Cardiac septum (tissue), 1 donor: ENCODE results near the gene COL7A1. TPM values are rescaled to one million over a fixed set of nuclear protein-coding genes. Genes with fewer than 3 reads are reported as not detected.

Source experiments
- DNase-seq: peaks from one replicate; pipeline ENCODE4 v3.0.0-alpha.2; 2020; ENCODE audit warnings: low spot score
- intact Hi-C: fragments of 100-400 bp; cut with DNase I; formaldehyde crosslinking; loops from one replicate; pipeline ENCODE4 v1.14.0; 2022
- total RNA-seq: library from RNA; stranded (reverse); fragmentation: NEBNext Ultra II Directional; extraction: Animal tissue kit (Norgen Biotek cat#: 25700); gene quantifications from one replicate; pipeline ENCODE4 v1.2.1, GENCODE V29; 2021
- donor health status: DM: no; HTN: no; CAD: no.

COL7A1 gene
- total RNA-seq, 1 donor from 2014 or later: 26.5 TPM

GRCh38 chr3:48567500-48567899 is 27.6 kb downstream of the COL7A1 start:
- DNase-seq: no peak
- intact Hi-C loops: no loop called here

- intact Hi-C loops: no loop called here
- DNase-seq: no peak
Measured at GRCh38 chr3:48567090-48567489, 28.0 kb downstream of the COL7A1 start.

- intact Hi-C loops: no loop called here
- DNase-seq: no peak
Measured at GRCh38 chr3:48566401-48566760, 28.7 kb downstream of the COL7A1 start.

GRCh38 chr3:48565591-48566400 is 29.3 kb downstream of the COL7A1 start:
- DNase-seq: no peak
- intact Hi-C loops: no loop called here

GRCh38 chr3:48565186-48565585 is 29.9 kb downstream of the COL7A1 start:
- DNase-seq: no peak
- intact Hi-C loops: no loop called here

GRCh38 chr3:48564667-48565066 is 30.5 kb downstream of the COL7A1 start:
- intact Hi-C loops: no loop called here
- no peak for DNase-seq

GRCh38 chr3:48564022-48564421 is 31.1 kb downstream of the COL7A1 start:
- intact Hi-C loops: no loop called here
- no peak for DNase-seq

- DNase-seq: no peak
- intact Hi-C loops: no loop called here
Measured at GRCh38 chr3:48563382-48563918, 31.7 kb downstream of the COL7A1 start, which contains the start of gene UCN2. TSS of gene UCN2 (minus strand) at chr3:48563781. CDS start at chr3:48563124, 657 bp downstream.

GRCh38 chr3:48562367-48563095 is 32.6 kb downstream of the COL7A1 start:
- intact Hi-C loops: no loop called here

GRCh38 chr3:48561045-48561736 is 33.9 kb downstream of the COL7A1 start:
- intact Hi-C loops: no loop called here
- no peak for DNase-seq

More at GRCh38 chr3:48562367-48563095, 32.6 kb downstream of the COL7A1 start:
- DNase-seq: no peak

- no peak for DNase-seq
- intact Hi-C loops: no loop called here
Measured at GRCh38 chr3:48560648-48561018, 34.5 kb downstream of the COL7A1 start.

- no peak for DNase-seq
- intact Hi-C loops: loop anchor here (2.0 kb wide), 2 partner anchors 42 to 50 kb away; partner anchors contain the start of gene UQCRC1
Measured at GRCh38 chr3:48558493-48559134, 36.5 kb downstream of the COL7A1 start.

- intact Hi-C loops: no loop called here
Measured at GRCh38 chr3:48556796-48557626, 38.1 kb downstream of the COL7A1 start, which contains the start of gene PFKFB4. TSS of gene PFKFB4 (minus strand) at chr3:48556803. CDS start at chr3:48556777, 26 bp downstream.

GRCh38 chr3:48555949-48556795 is 39.0 kb downstream of the COL7A1 start:
- no peak for DNase-seq
- intact Hi-C loops: no loop called here

More at GRCh38 chr3:48556796-48557626, 38.1 kb downstream of the COL7A1 start, which contains the start of gene PFKFB4:
- DNase-seq: peak; percentile 100

- intact Hi-C loops: no loop called here
- DNase-seq: no peak
Measured at GRCh38 chr3:48555231-48555948, 39.7 kb downstream of the COL7A1 start.

- intact Hi-C loops: no loop called here
- DNase-seq: no peak
Measured at GRCh38 chr3:48553886-48554845, 41.0 kb downstream of the COL7A1 start.
